Measurements from ENCODE around the gene GLRA3.

GLRA3 gene

GRCh38 chr4:174591243-174592021, 237.6 kb downstream of the GLRA3 start:
- ATAC-seq = no peak

GRCh38 chr4:174590336-174590735, 238.7 kb downstream of the GLRA3 start:
- ATAC-seq = no peak
- TF ChIP-seq SNAI2 (CRISPR knock-in tag; IDR thresholded peaks at IDR 0.05) (no peak), CREB5 (CRISPR knock-in tag; IDR thresholded peaks at IDR 0.05; ENCODE audit: low read depth) (no peak), TOX (CRISPR knock-in tag; IDR thresholded peaks at IDR 0.05; ENCODE audit: borderline replicate concordance) (no peak), PPARA (CRISPR knock-in tag; IDR thresholded peaks at IDR 0.05; ENCODE audit: borderline replicate concordance) (no peak), ZNF70 (CRISPR knock-in tag; IDR thresholded peaks at IDR 0.05) (no peak), ZFP3 (CRISPR knock-in tag; IDR thresholded peaks at IDR 0.05) (no peak), TCF4 (CRISPR knock-in tag; IDR thresholded peaks at IDR 0.05; ENCODE audit: borderline replicate concordance) (no peak), TSHZ2 (CRISPR knock-in tag; IDR thresholded peaks at IDR 0.05) (no peak), ZFP30 (CRISPR knock-in tag; IDR thresholded peaks at IDR 0.05) (no peak)

More at GRCh38 chr4:174591243-174592021, 237.6 kb downstream of the GLRA3 start:
- TF ChIP-seq ZNF565 (CRISPR knock-in tag; conservative IDR thresholded peaks at IDR 0.05; ENCODE audit: low read depth) (no peak), ESRRG (CRISPR knock-in tag; IDR thresholded peaks at IDR 0.05) (no peak), POU6F1 (CRISPR knock-in tag; IDR thresholded peaks at IDR 0.05; ENCODE audit: borderline replicate concordance, low read depth) (no peak), ZNF8 (CRISPR knock-in tag; IDR thresholded peaks at IDR 0.05) (no peak), TOX (CRISPR knock-in tag; IDR thresholded peaks at IDR 0.05; ENCODE audit: borderline replicate concordance) (no peak), ZNF70 (CRISPR knock-in tag; IDR thresholded peaks at IDR 0.05) (no peak), ZC3H10 (CRISPR knock-in tag; IDR thresholded peaks at IDR 0.05) (no peak), PPARA (CRISPR knock-in tag; IDR thresholded peaks at IDR 0.05; ENCODE audit: borderline replicate concordance) (no peak), RARB (CRISPR knock-in tag; IDR thresholded peaks at IDR 0.05) (no peak), GLIS3 (CRISPR knock-in tag; IDR thresholded peaks at IDR 0.05) (no peak), TCF4 (CRISPR knock-in tag; IDR thresholded peaks at IDR 0.05; ENCODE audit: borderline replicate concordance) (no peak), CSDC2 (CRISPR knock-in tag; IDR thresholded peaks at IDR 0.05) (no peak), SNAI2 (CRISPR knock-in tag; IDR thresholded peaks at IDR 0.05) (no peak), ISL1 (CRISPR knock-in tag; IDR thresholded peaks at IDR 0.05) (no peak), OSR1 (CRISPR knock-in tag; IDR thresholded peaks at IDR 0.05) (no peak), CREB5 (CRISPR knock-in tag; IDR thresholded peaks at IDR 0.05; ENCODE audit: low read depth) (no peak)
- TF ChIP-seq, protein P1, sequence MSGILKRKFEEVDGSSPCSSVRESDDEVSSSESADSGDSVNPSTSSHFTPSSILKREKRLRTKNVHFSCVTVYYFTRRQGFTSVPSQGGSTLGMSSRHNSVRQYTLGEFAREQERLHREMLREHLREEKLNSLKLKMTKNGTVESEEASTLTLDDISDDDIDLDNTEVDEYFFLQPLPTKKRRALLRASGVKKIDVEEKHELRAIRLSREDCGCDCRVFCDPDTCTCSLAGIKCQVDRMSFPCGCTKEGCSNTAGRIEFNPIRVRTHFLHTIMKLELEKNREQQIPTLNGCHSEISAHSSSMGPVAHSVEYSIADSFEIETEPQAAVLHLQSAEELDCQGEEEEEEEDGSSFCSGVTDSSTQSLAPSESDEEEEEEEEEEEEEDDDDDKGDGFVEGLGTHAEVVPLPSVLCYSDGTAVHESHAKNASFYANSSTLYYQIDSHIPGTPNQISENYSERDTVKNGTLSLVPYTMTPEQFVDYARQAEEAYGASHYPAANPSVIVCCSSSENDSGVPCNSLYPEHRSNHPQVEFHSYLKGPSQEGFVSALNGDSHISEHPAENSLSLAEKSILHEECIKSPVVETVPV (CRISPR knock-in tag; IDR thresholded peaks at IDR 0.05) = no peak
- TF ChIP-seq, protein P2, sequence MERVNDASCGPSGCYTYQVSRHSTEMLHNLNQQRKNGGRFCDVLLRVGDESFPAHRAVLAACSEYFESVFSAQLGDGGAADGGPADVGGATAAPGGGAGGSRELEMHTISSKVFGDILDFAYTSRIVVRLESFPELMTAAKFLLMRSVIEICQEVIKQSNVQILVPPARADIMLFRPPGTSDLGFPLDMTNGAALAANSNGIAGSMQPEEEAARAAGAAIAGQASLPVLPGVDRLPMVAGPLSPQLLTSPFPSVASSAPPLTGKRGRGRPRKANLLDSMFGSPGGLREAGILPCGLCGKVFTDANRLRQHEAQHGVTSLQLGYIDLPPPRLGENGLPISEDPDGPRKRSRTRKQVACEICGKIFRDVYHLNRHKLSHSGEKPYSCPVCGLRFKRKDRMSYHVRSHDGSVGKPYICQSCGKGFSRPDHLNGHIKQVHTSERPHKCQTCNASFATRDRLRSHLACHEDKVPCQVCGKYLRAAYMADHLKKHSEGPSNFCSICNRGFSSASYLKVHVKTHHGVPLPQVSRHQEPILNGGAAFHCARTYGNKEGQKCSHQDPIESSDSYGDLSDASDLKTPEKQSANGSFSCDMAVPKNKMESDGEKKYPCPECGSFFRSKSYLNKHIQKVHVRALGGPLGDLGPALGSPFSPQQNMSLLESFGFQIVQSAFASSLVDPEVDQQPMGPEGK (CRISPR knock-in tag; IDR thresholded peaks at IDR 0.05; ENCODE audit: borderline replicate concordance) = no peak

All from SK-N-SH treated with all-trans-retinoic acid at 6 μM for 48 hours (cell line).